Suprapubic skin (tissue), 3 donors: Measurements from ENCODE around the gene RASGEF1C.

Experiments
- CTCF ChIP-seq, 2 donors: fragments of 200-600 bp in 1 of 2; fragments of 450-650 bp in 1 of 2; sonication (generic) in 1 of 2; IDR thresholded peaks; one replicate each; pipeline ENCODE4 v1.5.1; 2016 to 2019; ENCODE audit warnings: antibody characterized with exemption in 2 of 2, mild to moderate bottlenecking in 1 of 2, moderate library complexity in 1 of 2
- EP300 ChIP-seq: sonication (generic); formaldehyde crosslinking; IDR thresholded peaks from one replicate; pipeline ENCODE4 v1.6.1; 2017; ENCODE audit warnings: antibody characterized with exemption
- POLR2A ChIP-seq, 2 donors: fragments of 450-650 bp; IDR thresholded peaks; one replicate each; pipeline ENCODE4 v1.6.1; 2017; ENCODE audit warnings: antibody characterized with exemption in 2 of 2, mild to moderate bottlenecking in 2 of 2, moderate library complexity in 2 of 2

- no peak for TF ChIP-seq POLR2A (IDR thresholded peaks at IDR 0.05)
- no peak for TF ChIP-seq CTCF (IDR thresholded peaks at IDR 0.05)
- no peak for TF ChIP-seq EP300
Observed at GRCh38 chr5:180114304-180115003, 94.6 kb downstream of the RASGEF1C start.
